T-helper 2 cell treated with Interferon-gamma antibody and Interleukin-4, amounts not matched to agents 5 μg/mL and 100 μg/mL, for 36 hours (primary cell): ENCODE data around the gene ZPBP2.
A peak's percentile ranks its signal among the peaks of the same experiment; 100 is the strongest.

Source experiments
- DNase-seq: peaks from one replicate; pipeline ENCODE4 v3.0.0; 2021; ENCODE audit warnings: low spot score
- H3K27ac Mint-ChIP-seq: one replicate; pipeline ENCODE4 v1.8.0; 2021; ENCODE audit warnings: mild to moderate bottlenecking, mixed read lengths
- H3K27me3 Mint-ChIP-seq: one replicate; pipeline ENCODE4 v1.8.0; 2021; ENCODE audit warnings: low read depth, mixed read lengths
- H3K36me3 Mint-ChIP-seq: one replicate; pipeline ENCODE4 v1.8.0; 2021; ENCODE audit warnings: low read depth, mixed read lengths
- H3K4me1 Mint-ChIP-seq: one replicate; pipeline ENCODE4 v1.8.0; 2021; ENCODE audit warnings: low read depth, mixed read lengths
- H3K4me3 Mint-ChIP-seq: one replicate; pipeline ENCODE4 v1.8.0; 2022; ENCODE audit warnings: mild to moderate bottlenecking, moderate library complexity, mixed read lengths
- H3K9me3 Mint-ChIP-seq: one replicate; pipeline ENCODE4 v1.8.0; 2021; ENCODE audit warnings: mixed read lengths

The ZPBP2 gene

DNA sequence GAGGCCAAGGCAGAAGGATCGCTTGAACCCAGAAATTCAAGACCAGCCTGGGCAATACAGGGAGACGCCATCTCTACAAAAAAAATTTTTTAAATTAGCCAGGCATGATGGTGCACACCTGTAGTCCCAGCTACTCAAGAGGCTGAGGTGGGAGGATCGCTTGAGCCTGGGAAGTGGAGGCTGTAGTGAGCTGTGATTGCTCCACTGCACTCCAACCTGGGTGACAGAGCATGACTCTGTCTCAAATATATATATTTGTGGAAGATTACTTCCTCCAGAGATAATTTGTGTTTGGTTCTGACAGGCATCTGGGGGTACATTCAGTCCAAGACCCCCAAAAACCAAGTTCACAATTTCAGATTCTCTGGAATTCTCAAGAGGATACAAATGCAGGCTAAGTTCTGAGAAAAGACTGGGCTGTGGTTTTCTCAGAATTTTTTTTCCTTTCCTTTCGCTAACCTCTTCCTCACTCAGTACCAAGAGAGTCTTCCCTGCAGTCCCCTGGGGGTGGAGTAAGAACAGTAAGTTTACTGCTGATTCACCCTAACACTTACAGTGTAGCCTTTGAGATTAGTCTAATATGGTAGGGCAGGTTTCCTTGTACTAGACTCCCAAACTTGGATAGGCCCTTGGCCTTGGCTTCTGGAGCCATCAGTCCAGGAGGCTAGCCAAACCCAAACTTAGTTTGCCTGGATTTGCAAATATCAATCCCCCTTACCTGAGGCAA is 35.3 kb downstream of the ZPBP2 start:
- DNase-seq = peak; percentile 36
- no peaks in the 10 kb centered on the region for H3K27me3 Mint-ChIP-seq
- H3K4me3 Mint-ChIP-seq = peak overlapping the region; percentile 72
- H3K36me3 Mint-ChIP-seq = peaks cover 55% of the 10 kb centered on the region
- peaks cover 26% of the 10 kb centered on the region for H3K4me1 Mint-ChIP-seq
- no peaks in the 10 kb centered on the region for H3K9me3 Mint-ChIP-seq
- H3K27ac Mint-ChIP-seq = peak overlapping the region; percentile 83

DNA sequence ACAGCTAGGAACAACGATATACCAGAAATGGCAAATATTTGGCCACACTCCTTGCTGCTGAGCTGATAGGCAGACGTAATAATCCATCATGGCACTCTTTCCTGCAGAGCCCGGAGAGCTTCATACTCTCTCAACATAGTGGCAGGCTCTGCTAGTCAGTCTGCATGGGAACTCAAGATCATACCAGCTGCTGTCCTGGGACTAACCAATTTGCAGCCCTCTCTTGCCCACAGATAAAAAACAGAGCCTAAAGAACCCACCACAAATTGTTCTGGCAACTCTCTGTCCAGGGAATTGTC is 36.9 kb downstream of the ZPBP2 start:
- peak overlapping the region; percentile 81 for H3K27ac Mint-ChIP-seq
- no peaks in the 10 kb centered on the region for H3K27me3 Mint-ChIP-seq
- H3K36me3 Mint-ChIP-seq = peaks cover 59% of the 10 kb centered on the region
- H3K4me3 Mint-ChIP-seq = no peak overlapping the region
- no peak for DNase-seq
- no peaks in the 10 kb centered on the region for H3K9me3 Mint-ChIP-seq
- H3K4me1 Mint-ChIP-seq = peaks cover 26% of the 10 kb centered on the region

DNA sequence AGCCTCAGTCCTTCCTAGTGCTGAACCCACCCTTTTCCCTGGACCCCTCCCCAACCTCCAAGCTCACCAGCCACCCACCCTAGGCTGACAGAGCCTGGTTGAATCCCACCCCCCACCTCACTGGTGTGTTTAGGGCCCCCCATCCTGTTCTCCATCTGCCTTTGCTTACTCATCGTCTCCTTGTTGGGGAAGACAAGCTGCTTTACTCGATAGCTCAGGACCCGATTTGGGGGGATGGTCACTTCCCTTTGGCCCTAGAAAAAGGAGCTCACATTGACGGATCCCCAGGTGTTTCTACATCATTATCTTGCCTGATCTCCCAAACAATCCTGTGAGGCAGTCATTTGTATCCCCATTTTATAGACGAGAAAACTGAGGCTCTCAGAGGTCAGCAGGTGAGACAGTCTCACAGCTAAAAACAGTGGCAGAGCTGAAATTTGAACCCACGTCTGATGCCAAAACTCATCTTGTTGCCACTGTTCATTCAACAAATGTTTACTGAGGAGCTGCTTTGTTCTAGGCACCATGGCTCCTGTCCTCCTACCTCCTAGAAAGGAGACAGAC is 40.9 kb downstream of the ZPBP2 start:
- Mint-ChIP-seq H3K27ac (no peak overlapping the region), H3K9me3 (no peaks in the 10 kb centered on the region), H3K36me3 (peaks cover 67% of the 10 kb centered on the region), H3K27me3 (no peaks in the 10 kb centered on the region), H3K4me3 (no peak overlapping the region), H3K4me1 (peaks cover 13% of the 10 kb centered on the region)
- DNase-seq = no peak

DNA sequence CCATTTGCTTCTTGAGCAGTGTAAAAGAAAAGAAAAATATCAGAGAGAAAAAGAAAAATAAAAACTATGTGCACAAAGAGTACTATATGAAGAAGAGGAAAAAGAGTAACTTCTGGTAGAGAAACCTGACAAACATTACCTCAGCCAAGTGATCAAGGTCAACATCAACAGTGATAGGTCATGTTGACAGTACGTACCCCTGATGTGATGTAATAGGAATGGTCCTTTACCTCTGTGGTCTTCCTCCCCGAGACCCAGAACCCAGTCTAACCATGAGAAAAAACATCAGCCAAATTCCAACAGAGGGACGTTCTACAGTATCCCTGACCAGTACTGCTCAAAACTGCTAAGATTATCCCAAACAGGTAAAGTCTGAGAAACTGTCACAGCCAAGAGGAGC is 46.0 kb downstream of the ZPBP2 start:
- Mint-ChIP-seq H3K36me3 (peaks cover 68% of the 10 kb centered on the region), H3K4me3 (no peak overlapping the region), H3K4me1 (peaks cover 20% of the 10 kb centered on the region), H3K9me3 (no peaks in the 10 kb centered on the region), H3K27ac (peak overlapping the region; percentile 46), H3K27me3 (no peaks in the 10 kb centered on the region)
- no peak for DNase-seq

DNA sequence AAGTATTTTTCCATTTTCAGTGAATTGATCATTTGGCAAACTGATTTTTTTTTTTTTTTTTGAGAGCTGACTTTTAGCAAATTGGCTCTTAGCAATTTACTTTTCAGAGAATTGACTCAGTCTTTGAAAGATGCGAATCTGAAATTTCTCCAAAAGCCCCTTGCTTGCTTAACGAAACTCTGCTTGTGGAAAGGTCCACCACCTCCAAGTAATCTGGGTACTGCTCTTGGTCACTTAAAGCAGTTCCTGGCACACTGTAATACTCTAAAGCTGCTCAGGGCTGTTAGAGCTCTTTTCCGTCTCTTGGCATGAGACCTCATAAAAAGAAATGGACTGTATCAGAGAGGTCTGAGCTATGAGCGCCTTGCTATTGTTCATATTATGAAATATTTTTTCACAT is 47.6 kb downstream of the ZPBP2 start:
- peaks cover 31% of the 10 kb centered on the region for H3K4me1 Mint-ChIP-seq
- peaks cover 66% of the 10 kb centered on the region for H3K36me3 Mint-ChIP-seq
- no peak overlapping the region for H3K4me3 Mint-ChIP-seq
- no peaks in the 10 kb centered on the region for H3K27me3 Mint-ChIP-seq
- H3K27ac Mint-ChIP-seq = no peak overlapping the region
- no peak for DNase-seq
- no peaks in the 10 kb centered on the region for H3K9me3 Mint-ChIP-seq

DNA sequence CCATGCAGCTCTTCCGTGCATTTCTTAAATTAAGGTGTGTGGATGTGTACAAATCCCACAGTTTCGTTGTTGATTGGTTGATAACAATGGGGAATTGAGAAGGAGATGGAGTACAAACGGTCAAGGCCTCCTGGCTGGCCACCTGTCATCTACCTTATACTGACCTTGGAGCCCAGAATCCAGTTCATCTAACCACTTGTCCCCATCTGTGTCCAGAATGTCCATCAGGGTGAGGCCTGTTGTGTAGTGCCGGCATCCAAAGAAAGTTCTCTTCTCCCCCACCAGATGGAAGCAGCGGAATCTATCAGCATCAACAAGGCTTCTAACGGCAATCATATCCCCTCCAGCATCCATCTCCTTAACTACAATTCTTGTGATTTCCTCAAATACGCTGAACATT is 48.9 kb downstream of the ZPBP2 start:
- no peaks in the 10 kb centered on the region for H3K27me3 Mint-ChIP-seq
- no peak overlapping the region for H3K27ac Mint-ChIP-seq
- no peaks in the 10 kb centered on the region for H3K9me3 Mint-ChIP-seq
- H3K36me3 Mint-ChIP-seq = peaks cover 70% of the 10 kb centered on the region
- no peak for DNase-seq
- H3K4me1 Mint-ChIP-seq = peaks cover 43% of the 10 kb centered on the region
- H3K4me3 Mint-ChIP-seq = no peak overlapping the region

DNA sequence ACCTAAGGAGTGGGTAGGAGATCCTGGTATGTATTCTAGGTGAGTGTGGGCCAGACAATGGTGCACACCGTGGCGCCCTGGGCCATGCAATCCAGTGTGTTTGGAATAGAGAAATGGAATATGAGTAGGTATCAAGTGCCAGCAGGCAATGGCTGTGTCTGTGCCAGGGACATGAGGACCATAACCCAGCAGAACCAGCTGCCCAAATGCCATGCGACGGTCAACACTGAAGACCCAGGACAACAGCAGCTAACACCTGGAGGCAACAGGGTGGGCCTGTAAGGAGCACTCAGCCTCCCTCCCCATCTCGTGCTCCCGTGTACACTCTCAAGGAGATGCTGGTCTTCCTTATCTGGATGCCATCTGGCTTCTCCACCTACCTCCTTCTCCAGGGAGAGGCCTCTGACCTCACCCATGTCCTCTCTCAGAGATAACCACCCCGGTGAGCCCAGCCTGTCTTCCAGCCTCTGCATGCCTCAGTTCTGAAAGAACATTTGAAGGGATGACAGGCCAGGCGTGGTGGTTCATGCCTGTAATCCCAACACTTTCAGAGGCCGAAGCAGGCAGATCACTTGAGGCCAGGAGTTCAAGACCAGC is 51.2 kb downstream of the ZPBP2 start:
- no peaks in the 10 kb centered on the region for H3K27me3 Mint-ChIP-seq
- H3K36me3 Mint-ChIP-seq = peaks cover 73% of the 10 kb centered on the region
- peaks cover 60% of the 10 kb centered on the region for H3K4me1 Mint-ChIP-seq
- no peak overlapping the region for H3K4me3 Mint-ChIP-seq
- peak overlapping the region; percentile 50 for H3K27ac Mint-ChIP-seq
- DNase-seq = no peak
- H3K9me3 Mint-ChIP-seq = no peaks in the 10 kb centered on the region

DNA sequence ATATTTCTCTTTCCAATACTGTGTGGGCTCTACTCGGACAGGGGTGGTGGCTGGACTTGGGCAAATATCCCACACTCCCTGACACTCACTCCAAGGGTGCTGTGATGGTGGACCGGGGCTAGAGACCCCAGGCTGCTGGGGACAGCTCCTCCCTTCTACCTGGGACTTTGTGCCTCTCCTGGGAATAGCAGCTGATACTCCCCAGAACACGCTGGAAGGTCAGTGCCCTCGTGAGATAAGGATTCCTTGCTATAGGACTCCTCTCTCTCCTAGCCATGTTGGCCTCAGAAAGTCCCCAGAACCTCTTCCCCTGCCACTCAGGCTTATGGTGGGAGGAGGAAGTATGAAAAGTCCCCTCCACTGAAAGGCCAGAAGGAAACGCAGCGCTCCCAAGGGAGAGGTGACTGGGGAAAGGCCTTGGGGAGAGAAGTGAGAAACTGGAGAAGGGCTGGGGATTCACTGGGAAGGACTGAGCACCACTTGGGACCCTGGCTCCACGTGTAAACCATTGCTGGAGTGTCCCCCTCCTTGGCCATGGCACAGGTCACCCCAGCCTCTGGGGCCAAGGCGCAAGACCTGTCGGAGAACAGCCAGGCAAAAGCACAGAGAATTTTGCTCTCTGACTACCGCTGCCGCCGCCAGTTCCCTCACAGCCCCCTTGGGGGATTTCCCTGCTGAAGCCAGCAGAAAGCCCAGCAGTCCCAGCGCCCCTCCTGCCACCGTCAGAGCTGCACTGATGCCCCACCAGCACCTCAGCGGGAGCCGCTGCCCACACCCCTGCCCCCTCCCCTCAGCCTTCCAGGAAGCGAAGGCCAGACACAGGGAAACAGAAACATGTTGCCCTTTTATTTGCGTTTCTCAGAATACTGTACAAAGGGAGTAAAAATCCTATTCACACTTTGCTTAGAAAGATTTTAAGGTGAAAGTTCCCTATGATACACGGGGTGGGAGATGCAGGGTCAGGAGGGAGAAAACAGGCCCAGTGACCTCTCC is 52.5 kb downstream of the ZPBP2 start:
- H3K36me3 Mint-ChIP-seq = peaks cover 79% of the 10 kb centered on the region
- peak overlapping the region; percentile 86 for H3K27ac Mint-ChIP-seq
- peak overlapping the region; percentile 64 for H3K4me3 Mint-ChIP-seq
- no peaks in the 10 kb centered on the region for H3K9me3 Mint-ChIP-seq
- peak; percentile 42 for DNase-seq
- peaks cover 74% of the 10 kb centered on the region for H3K4me1 Mint-ChIP-seq
- no peaks in the 10 kb centered on the region for H3K27me3 Mint-ChIP-seq

DNA sequence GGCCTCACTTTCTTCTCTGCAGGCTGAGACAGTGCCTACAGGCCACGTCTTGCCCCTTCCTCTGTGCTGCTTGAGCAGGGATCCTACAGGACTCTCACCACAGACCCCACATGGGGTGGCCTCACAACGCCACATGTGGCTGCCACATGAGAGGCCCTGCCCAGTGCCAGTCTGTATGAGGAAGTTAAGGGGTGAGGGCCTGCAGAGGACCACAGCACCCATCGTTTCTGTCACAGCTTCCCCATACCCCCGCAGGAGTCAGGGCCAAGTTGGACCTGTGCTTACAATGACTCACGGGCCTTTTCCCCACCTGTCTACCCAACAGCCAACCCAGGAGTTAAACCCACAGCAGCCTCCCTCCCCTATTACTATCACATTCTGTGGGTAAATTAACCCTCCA is 53.3 kb downstream of the ZPBP2 start:
- peaks cover 79% of the 10 kb centered on the region for H3K4me1 Mint-ChIP-seq
- H3K4me3 Mint-ChIP-seq = peak overlapping the region; percentile 64
- no peak for DNase-seq
- H3K27ac Mint-ChIP-seq = peak overlapping the region; percentile 86
- peaks cover 75% of the 10 kb centered on the region for H3K36me3 Mint-ChIP-seq
- no peaks in the 10 kb centered on the region for H3K9me3 Mint-ChIP-seq
- no peaks in the 10 kb centered on the region for H3K27me3 Mint-ChIP-seq

DNA sequence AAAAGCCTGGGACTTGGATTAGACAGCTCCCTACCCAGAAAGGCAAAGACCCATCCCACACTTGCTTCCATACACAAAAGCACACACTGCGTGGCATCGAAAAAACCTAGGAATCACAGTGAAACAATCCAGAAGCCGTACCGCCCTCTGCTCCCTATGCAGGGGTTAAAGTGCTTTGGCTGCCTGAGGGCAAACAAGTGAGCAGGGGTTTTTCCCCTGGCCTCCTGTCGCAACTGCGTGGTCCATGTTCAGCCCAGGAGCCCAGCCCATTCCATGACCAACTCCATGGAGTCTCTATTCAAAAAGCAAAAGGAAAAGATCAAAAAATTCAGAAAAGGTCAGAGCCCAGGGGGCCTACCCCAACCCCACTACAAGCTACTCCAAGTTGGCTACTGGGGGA is 54.0 kb downstream of the ZPBP2 start:
- DNase-seq = no peak
- Mint-ChIP-seq H3K27me3 (no peaks in the 10 kb centered on the region), H3K27ac (peak overlapping the region; percentile 86), H3K4me1 (peaks cover 77% of the 10 kb centered on the region), H3K36me3 (peaks cover 69% of the 10 kb centered on the region), H3K4me3 (peak overlapping the region; percentile 64), H3K9me3 (no peaks in the 10 kb centered on the region)

DNA sequence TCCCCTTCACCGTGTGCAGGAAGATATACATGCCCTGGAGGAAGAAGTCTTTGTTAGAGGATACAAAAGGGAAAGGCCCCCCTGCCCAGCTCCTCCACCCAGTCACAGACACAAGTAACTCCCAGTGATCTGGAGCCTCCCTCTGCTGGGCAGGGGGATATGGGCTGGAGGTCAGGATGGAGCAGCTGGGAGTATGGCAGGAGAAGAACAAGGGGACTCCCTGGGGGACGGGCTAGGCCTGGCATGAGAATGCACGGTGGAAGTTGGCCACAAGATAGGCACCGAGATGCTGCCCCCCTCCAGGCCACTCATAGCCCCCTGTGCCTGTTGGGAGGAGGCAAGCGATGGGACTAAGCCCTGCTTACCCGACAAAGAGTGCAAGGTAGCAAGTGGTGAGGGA is 55.2 kb downstream of the ZPBP2 start:
- no peak for DNase-seq
- Mint-ChIP-seq H3K27ac (peak overlapping the region; percentile 65), H3K4me1 (peaks cover 73% of the 10 kb centered on the region), H3K4me3 (peak overlapping the region; percentile 64), H3K36me3 (peaks cover 62% of the 10 kb centered on the region), H3K9me3 (no peaks in the 10 kb centered on the region), H3K27me3 (no peaks in the 10 kb centered on the region)

DNA sequence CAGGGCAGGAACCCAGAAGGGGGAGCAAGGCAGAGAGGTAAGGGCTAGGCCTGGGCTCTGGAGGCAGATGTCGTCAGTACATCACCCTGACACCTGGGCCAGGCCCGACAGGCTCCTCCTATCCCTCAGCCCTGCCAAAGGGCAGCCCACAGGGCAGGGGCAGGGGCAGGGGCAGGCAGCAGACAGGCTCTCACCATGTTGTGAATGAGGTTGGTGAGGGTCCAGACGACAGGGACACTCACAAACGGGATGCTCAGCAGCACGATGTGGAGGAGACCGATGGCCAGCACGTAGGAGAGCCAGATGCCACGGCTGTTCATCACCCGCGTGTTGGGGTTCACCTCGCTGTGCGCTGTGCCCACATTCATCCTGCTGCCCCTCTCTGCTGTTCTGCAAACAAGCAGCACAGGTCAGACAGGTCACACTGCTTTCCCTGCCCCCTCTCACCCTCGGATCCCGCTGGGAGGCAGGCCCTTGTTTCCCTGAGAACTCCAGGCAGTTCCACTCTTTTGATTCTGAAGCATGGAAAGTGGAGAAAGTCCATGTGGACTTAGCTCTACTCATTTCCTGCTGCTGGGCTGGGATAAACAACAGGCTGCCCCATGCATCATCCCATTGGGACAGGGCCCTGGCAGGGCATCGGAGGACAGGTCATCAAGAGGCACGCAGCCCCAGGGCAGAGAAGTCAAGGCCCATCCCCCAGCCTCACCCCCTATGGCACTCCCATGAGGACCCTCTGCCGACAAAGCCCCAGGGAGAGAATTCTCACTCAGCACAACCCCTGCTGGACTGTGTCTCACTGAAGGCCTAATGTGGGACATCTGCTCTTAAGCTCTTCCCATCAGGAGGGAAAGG is 56.1 kb downstream of the ZPBP2 start:
- no peak for DNase-seq
- Mint-ChIP-seq H3K4me3 (peak overlapping the region; percentile 92), H3K36me3 (peaks cover 56% of the 10 kb centered on the region), H3K9me3 (no peaks in the 10 kb centered on the region), H3K4me1 (peaks cover 69% of the 10 kb centered on the region), H3K27me3 (no peaks in the 10 kb centered on the region), H3K27ac (peak overlapping the region; percentile 67)

DNA sequence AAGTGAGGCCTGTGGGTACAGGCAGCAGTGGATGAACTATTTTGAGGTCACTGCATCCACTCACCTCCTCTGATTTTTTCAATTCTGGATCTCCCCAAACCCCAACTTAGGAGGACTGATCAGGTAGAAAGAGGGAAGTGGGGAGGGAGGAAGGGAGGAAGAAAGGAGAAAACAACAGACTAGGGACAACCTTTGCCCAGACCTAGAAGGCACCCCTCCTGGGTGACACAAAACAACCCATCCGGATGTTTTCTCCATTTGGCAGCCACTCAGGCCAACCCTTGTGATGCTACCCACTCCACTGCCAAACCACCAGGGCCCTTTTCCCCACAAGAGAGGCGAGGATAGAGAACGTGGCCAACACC is 56.7 kb downstream of the ZPBP2 start:
- Mint-ChIP-seq H3K36me3 (peaks cover 51% of the 10 kb centered on the region), H3K27ac (peak overlapping the region; percentile 67), H3K9me3 (no peaks in the 10 kb centered on the region), H3K4me1 (peaks cover 65% of the 10 kb centered on the region), H3K4me3 (peak overlapping the region; percentile 92), H3K27me3 (no peaks in the 10 kb centered on the region)
- DNase-seq = no peak
